CD14-positive monocyte (primary cell): ENCODE results near the gene TMTC1. TPM values are rescaled to one million over a fixed set of nuclear protein-coding genes. Genes with fewer than 3 reads are reported as not detected.

Experiments
- DNase-seq, 3 donors: peaks; one replicate each; pipeline ENCODE4 v3.0.0-alpha.2; 2011 to 2022
- H2AFZ ChIP-seq: 2 replicates; pipeline ENCODE4 v1.6.0; 2012; ENCODE audit warnings: mild to moderate bottlenecking, low read depth, low read length, inconsistent platforms; ENCODE audit not compliant: insufficient read depth, poor library complexity, severe bottlenecking
- H3K27ac ChIP-seq, 2 donors: 1 replicate in 1 of 2; 2 replicates in 1 of 2; pipeline ENCODE4 v1.5.1; 2012 to 2013; ENCODE audit warnings: low read length in 2 of 2, control low read depth in 1 of 2, inconsistent platforms in 1 of 2, low read depth in 1 of 2, mild to moderate bottlenecking in 1 of 2
- H3K27me3 ChIP-seq, 2 donors: one replicate each; pipeline versions ENCODE4 v1.6.0 to v1.6.1; 2011 to 2013; ENCODE audit warnings: low read length in 2 of 2; ENCODE audit not compliant: control insufficient read depth in 2 of 2, insufficient read depth in 2 of 2
- H3K36me3 ChIP-seq, 2 donors: replicated peaks in 1 of 2; 1 replicate in 1 of 2; 2 replicates in 1 of 2; pipeline versions ENCODE4 v1.5.1 to v1.6.1; 2012 to 2013; ENCODE audit warnings: low read length in 2 of 2, control low read depth in 1 of 2, inconsistent platforms in 1 of 2, mild to moderate bottlenecking in 1 of 2; ENCODE audit not compliant: insufficient read depth in 2 of 2, control insufficient read depth in 1 of 2
- H3K4me1 ChIP-seq, 2 donors: 1 replicate in 1 of 2; 2 replicates in 1 of 2; pipeline versions ENCODE4 v1.5.1 to v1.6.1; 2012 to 2013; ENCODE audit warnings: low read length in 2 of 2, control low read depth in 1 of 2, inconsistent platforms in 1 of 2, mild to moderate bottlenecking in 1 of 2, moderate library complexity in 1 of 2; ENCODE audit not compliant: insufficient read depth in 2 of 2, control insufficient read depth in 1 of 2
- H3K4me2 ChIP-seq: replicated peaks from 2 replicates; pipeline ENCODE3; 2012; ENCODE audit warnings: low read length, moderate library complexity, mild to moderate bottlenecking; ENCODE audit not compliant: poor library complexity, severe bottlenecking; ENCODE audit errors: extremely low read depth
- H3K4me3 ChIP-seq, 3 experiments: fragments of 200-600 bp in 1 of 3; sonication (generic) in 1 of 3; replicated peaks in 1 of 3; 1 replicate in 2 of 3; 2 replicates in 1 of 3; pipeline ENCODE4 v1.5.1; 2011 to 2013; ENCODE audit warnings: low read length in 3 of 3, mild to moderate bottlenecking in 3 of 3, control low read depth in 2 of 3, low read depth in 2 of 3, inconsistent platforms in 1 of 3, moderate library complexity in 1 of 3
- H3K79me2 ChIP-seq: 2 replicates; pipeline ENCODE4 v1.6.0; 2012; ENCODE audit warnings: mild to moderate bottlenecking, control low read depth, inconsistent platforms, low read length, moderate library complexity; ENCODE audit not compliant: insufficient read depth
- H3K9ac ChIP-seq: 2 replicates; pipeline ENCODE4 v1.6.0; 2017; ENCODE audit warnings: low read length, mild to moderate bottlenecking; ENCODE audit not compliant: insufficient read depth, poor library complexity, severe bottlenecking
- H3K9me3 ChIP-seq, 2 donors: replicated peaks in 1 of 2; 1 replicate in 1 of 2; 2 replicates in 1 of 2; pipeline versions ENCODE4 v1.5.1 to v1.6.1; 2012 to 2013; ENCODE audit warnings: low read length in 2 of 2, control low read depth in 1 of 2; ENCODE audit not compliant: control insufficient read depth in 1 of 2, insufficient read depth in 1 of 2
- H4K20me1 ChIP-seq: 2 replicates; pipeline ENCODE4 v1.6.0; 2012; ENCODE audit warnings: mild to moderate bottlenecking, low read length, control low read depth, moderate library complexity; ENCODE audit not compliant: insufficient read depth
- H3K27ac Mint-ChIP-seq, 7 donors: one replicate each; pipeline ENCODE4 v1.8.0; 2020; ENCODE audit warnings: mild to moderate bottlenecking in 7 of 7, mixed read lengths in 7 of 7, moderate library complexity in 6 of 7, inconsistent platforms in 2 of 7
- H3K27me3 Mint-ChIP-seq, 3 donors: one replicate each; pipeline ENCODE4 v1.8.0; 2021 to 2022; ENCODE audit warnings: low read depth in 3 of 3, mild to moderate bottlenecking in 3 of 3, mixed read lengths in 3 of 3, moderate library complexity in 3 of 3, inconsistent platforms in 1 of 3
- H3K36me3 Mint-ChIP-seq, 2 donors: one replicate each; pipeline ENCODE4 v1.8.0; 2020; ENCODE audit warnings: mixed read lengths in 2 of 2, inconsistent platforms in 1 of 2, mild to moderate bottlenecking in 1 of 2
- H3K4me1 Mint-ChIP-seq: one replicate; pipeline ENCODE4 v1.8.0; 2020; ENCODE audit warnings: mild to moderate bottlenecking, mixed read lengths
- H3K4me3 Mint-ChIP-seq, 2 donors: one replicate each; pipeline ENCODE4 v1.8.0; 2020; ENCODE audit warnings: mild to moderate bottlenecking in 2 of 2, mixed read lengths in 2 of 2, moderate library complexity in 1 of 2
- H3K9me3 Mint-ChIP-seq, 7 donors: one replicate each; pipeline ENCODE4 v1.8.0; 2020 to 2022; ENCODE audit warnings: mixed read lengths in 7 of 7, mild to moderate bottlenecking in 6 of 7, moderate library complexity in 6 of 7, inconsistent platforms in 2 of 7
- CTCF ChIP-seq: fragments of 200-600 bp; IDR thresholded peaks from one replicate; pipeline ENCODE4 v1.8.0; 2022; ENCODE audit warnings: antibody characterized with exemption, mild to moderate bottlenecking
- WGBS: methylation state at CpG from one replicate; pipeline ENCODE4 v1.1.5; 2013; ENCODE audit warnings: missing lambda C conversion rate; ENCODE audit not compliant: insufficient coverage; 5-methylcytosine and 5-hydroxymethylcytosine counted together
- intact Hi-C, 2 donors: fragments of 100-400 bp; cut with micrococcal nuclease; formaldehyde crosslinking; loops; one replicate each; pipeline versions ENCODE4 v1.15.0 to v1.15.1; 2023
- polyA plus RNA-seq, 3 donors: library from polyadenylated mRNA; depleted of rRNA in 1 of 3; unstranded in 2 of 3; stranded (reverse) in 1 of 3; fragments of 300-500 nt in 2 of 3; fragments of >200 nt in 1 of 3; fragmentation: Illumina TruSeq in 2 of 3; gene quantifications; 1 replicate in 2 of 3; 2 replicates in 1 of 3; pipeline ENCODE4 v1.2.3, GENCODE V29; 2012 to 2021

TMTC1 gene
- polyA plus RNA-seq, 3 donors = 0.57 to 5.6 (median 2.1) TPM

- H3K36me3 Mint-ChIP-seq = peaks cover 0 to 24% of the 10 kb centered on the region in 2 donors
- H3K4me2 ChIP-seq = no peak overlapping the region
- WGBS = 70% methylated on average over 5 of the region's 7 CpGs
- no peak overlapping the region for H3K4me3 Mint-ChIP-seq
- no peaks in the 10 kb centered on the region for H3K36me3 ChIP-seq
- H3K79me2 ChIP-seq = no peaks in the 10 kb centered on the region
- H3K27ac ChIP-seq = no peak overlapping the region
- DNase-seq = no peak
- peaks cover 3% of the 10 kb centered on the region for H3K4me1 Mint-ChIP-seq
- no peaks in the 10 kb centered on the region for H4K20me1 ChIP-seq
- intact Hi-C loops = no loop called here
- peak overlapping the region in 2 of 7 donors; percentile 6 to 48 for H3K27ac Mint-ChIP-seq
- H3K27me3 Mint-ChIP-seq = peaks cover 2 to 3% (median 3%) of the 10 kb centered on the region in 3 donors
- H2AFZ ChIP-seq = no peak overlapping the region
- H3K4me3 ChIP-seq = no peak overlapping the region
- no peaks in the 10 kb centered on the region for H3K9me3 ChIP-seq
- no peak overlapping the region for H3K9ac ChIP-seq
- H3K27me3 ChIP-seq = no peaks in the 10 kb centered on the region
- peaks cover 0 to 3% of the 10 kb centered on the region in 2 donors for H3K4me1 ChIP-seq
- H3K9me3 Mint-ChIP-seq = peaks cover 0 to 3% (median 0%) of the 10 kb centered on the region in 7 donors
- TF ChIP-seq CTCF = no peak
Measured at GRCh38 chr12:29728030-29728429, 55.7 kb downstream of the TMTC1 start.

GRCh38 chr12:29726741-29727348 is 56.9 kb downstream of the TMTC1 start:
- TF ChIP-seq CTCF = no peak
- whole genome bisulfite sequencing = no CpG with 5 or more reads among the region's 2 CpGs
- no peak overlapping the region for H3K27ac ChIP-seq

More at GRCh38 chr12:29726741-29727348, 56.9 kb downstream of the TMTC1 start:
- no peaks in the 10 kb centered on the region for H4K20me1 ChIP-seq
- no peaks in the 10 kb centered on the region for H3K36me3 ChIP-seq
- no peak for DNase-seq
- no peaks in the 10 kb centered on the region for H3K79me2 ChIP-seq
- intact Hi-C loops = no loop called here
- peak overlapping the region in 1 of 7 donors; percentile 5 for H3K27ac Mint-ChIP-seq
- no peak overlapping the region for H3K4me2 ChIP-seq
- H3K9ac ChIP-seq = no peak overlapping the region
- H3K4me1 ChIP-seq = no peaks in the 10 kb centered on the region
- no peak overlapping the region for H3K4me3 Mint-ChIP-seq
- H3K27me3 ChIP-seq = no peaks in the 10 kb centered on the region
- H3K36me3 Mint-ChIP-seq = peaks cover 0 to 17% of the 10 kb centered on the region in 2 donors
- H3K27me3 Mint-ChIP-seq = peaks cover 2 to 3% (median 3%) of the 10 kb centered on the region in 3 donors
- peaks cover 0 to 3% (median 0%) of the 10 kb centered on the region in 7 donors for H3K9me3 Mint-ChIP-seq
- no peak overlapping the region for H2AFZ ChIP-seq
- no peaks in the 10 kb centered on the region for H3K9me3 ChIP-seq
- H3K4me3 ChIP-seq = no peak overlapping the region
- H3K4me1 Mint-ChIP-seq = no peaks in the 10 kb centered on the region
